Measurements from ENCODE around the gene RERE.
"Not testable (repeated sequence)": the region's sequence is repeated elsewhere in the genome, so short reads cannot be mapped to it uniquely, and the experiment has no call there.

The RERE gene

GRCh38 chr1:8796812-8797211, 20.6 kb downstream of the RERE start:
- DNase-seq = no peak

DNA sequence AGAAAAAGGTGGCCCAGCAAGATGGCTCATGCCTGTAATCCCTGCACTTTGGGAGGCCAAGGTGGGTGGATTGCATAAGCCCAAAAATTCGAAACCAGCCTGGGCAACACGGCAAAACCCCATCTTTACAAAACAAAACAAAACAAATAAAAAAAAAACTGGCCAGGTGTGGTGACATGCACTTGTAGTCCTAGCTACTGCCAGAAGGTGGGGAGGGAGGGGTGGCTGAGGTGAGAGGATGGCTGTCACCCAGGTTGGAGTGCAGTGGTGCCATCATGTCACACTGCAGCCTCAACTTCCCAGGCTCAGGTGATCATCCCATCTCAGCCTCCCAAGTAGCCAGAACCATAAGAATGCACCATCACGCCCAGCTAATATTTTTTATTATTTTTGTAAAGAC, 22.8 kb downstream of the RERE start:
- DNase-seq = no peak

GRCh38 chr1:8791819-8792218, 25.6 kb downstream of the RERE start:
- no peak for DNase-seq

DNA sequence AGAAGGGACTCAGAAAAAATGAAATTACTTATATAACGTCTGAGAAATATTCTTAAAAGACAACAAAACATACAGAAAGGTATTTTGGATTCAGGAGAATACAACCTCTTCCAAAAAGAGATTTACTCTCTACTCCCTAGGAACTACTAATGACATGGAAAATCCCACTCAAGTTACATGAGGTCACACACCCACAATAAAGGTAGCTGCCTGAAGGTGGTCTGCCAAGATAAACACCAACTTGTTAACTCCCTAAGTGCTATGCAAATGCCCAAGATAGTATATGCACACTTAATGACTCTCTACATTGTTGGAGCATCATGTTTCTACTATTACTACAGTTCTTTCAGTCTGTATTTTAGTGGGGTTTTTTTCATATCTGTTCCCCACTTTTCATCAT, 26.5 kb downstream of the RERE start:
- no peak for DNase-seq

- no peak for DNase-seq
These were observed 27.0 kb downstream of the RERE start for GRCh38 chr1:8790478-8790877.

DNA sequence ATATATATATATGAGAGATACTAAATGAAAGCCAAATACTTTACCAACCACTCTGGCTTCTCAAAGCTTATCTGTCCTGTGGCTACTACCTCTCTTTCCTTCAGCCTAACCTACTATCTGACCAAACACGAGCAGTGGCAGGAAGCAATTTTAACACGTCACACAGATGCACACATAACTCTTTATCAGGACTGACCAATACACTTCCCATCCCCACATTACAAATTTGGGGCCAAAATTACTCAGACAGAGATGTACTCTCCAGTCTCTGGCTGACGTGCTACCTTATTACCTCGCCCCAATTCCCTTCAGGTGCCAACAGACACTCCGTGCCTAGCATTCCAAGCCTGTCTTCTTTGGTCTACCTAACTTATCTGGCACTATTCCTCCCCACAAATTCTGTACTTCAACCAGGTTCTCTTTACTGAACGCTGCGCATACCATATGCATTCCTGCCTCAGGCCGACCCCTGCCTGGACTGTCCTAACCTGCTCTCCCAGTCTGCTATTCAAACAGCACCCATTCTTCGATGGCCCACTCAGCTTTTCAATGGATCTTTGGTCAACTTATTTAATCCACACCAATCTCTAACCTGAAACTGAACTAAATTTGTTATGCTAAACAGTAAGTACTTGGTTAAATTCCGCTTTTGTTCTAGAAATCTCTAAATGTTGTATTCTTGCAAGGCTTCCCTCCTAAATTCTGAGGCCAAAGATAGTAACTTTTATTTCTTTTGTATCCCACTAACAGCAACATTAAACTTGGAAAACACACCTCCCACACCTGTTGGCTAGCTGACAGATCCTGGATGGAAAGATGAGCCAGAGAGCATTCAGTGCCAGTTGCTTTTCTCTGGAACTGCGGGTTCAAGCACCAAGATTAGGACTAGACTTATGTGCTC, 27.9 kb downstream of the RERE start:
- DNase-seq = no peak

- no peak for DNase-seq
These were observed 30.2 kb downstream of the RERE start for GRCh38 chr1:8787218-8787617.

GRCh38 chr1:8786204-8786603, 31.2 kb downstream of the RERE start:
- not testable (repeated sequence) for DNase-seq

- DNase-seq = no peak
These were observed 34.5 kb downstream of the RERE start for GRCh38 chr1:8782955-8783354.

GRCh38 chr1:8782001-8782620, 35.3 kb downstream of the RERE start:
- no peak for DNase-seq

- no peak for DNase-seq
These were observed 37.0 kb downstream of the RERE start for GRCh38 chr1:8780405-8780804.

DNA sequence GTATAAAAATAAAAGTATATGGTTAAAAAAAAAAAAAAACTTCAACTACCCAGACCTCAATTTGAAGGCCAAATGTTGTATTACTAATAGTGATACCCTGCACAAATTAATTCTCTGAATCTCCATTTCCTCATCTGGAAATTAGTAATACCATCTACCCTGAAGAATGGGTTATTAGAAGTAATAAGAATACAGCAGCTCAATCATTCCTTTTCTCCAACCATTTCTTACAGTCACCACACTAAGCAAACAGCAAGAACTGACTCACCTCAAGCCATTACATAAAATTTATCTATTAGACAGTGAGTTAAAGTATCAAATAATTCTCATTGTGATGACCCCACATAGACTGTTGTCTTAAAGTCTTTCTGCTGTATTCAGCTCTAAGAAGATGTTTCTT, 39.6 kb downstream of the RERE start:
- DNase-seq = no peak

DNA sequence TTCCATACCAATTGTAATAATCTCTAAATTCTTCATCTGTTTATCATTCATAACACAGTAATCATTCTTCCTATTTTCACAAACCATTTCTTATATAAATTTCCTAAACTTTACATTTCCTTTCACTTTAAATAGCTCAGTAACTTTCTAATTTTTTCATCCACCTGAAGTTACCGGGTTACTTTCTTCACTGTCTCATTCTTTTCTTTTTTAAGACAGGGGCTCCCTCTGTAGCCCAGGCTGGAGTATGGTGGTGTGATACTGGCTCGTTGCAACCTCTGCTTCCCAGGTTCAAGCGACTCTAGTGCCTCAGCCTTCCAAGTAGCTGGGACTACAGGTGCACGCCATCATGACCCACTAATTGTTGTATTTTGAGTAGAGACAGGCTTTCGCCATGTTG, 41.3 kb downstream of the RERE start:
- no peak for DNase-seq

DNA sequence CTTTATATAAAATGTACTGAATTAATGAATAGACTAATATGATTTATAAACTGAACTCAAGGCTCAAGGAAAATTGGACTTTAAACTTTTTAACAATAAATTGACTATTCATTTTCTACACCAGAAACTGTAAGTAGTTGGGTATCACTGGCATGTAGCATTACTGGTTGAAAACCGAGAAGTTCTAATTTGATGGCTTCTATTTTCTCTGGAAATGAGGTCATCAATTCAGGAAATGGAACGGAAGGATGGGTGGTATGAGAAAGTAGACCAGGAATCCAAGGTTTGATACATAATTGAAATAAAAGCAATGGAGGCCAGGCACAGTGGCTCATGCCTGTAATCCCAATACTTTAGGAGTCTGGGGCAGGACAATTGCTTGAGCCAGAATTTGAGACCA, 50.4 kb downstream of the RERE start:
- DNase-seq = no peak

DNA sequence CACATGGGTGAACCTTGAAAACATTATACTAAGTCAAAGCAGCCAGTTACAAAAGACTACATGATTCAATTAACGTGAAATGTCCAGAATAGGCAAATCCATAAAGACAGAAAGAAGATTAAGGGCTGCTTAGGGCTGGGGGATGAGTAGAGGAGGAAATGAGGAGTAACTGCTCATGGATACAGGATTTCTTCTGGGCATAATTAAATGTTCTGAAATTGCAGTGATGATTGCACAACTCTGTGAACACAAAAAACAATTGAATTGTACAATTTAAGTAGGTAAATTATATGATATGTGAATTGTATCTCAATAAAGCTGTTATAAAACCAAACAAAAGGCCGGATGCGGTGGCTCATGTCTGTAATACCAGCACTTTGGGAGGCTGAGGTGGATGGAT, 52.2 kb downstream of the RERE start:
- no peak for DNase-seq

DNA sequence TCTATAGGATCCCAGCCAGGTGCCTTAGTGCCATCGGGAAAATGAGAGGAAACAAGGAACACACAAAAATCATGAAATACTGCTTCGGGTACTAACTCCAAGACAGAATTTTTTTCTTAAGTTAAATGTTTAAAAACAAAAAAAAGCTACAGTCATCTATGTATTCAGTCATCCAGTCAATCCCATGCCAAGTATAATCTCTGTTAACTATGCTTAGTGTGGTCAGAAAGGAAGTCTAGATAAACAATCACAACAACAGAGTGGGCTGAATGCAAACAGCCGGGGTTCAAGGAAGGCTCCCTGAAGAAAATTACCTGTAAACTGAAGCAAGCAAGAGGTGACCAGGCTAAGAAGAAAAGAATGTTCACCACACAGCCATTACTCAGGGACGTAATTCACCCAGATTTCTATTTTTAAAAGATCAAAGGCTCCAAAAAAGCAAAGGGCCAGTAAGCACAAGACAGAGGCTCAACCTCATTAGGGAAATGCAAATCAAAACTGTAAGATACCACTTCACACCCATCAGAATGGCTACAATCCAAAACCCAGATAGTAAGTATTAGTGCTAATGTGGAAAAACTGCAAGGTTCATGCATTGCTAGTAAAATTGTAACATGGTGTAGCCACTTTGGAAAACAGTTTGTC, 53.0 kb downstream of the RERE start:
- DNase-seq = no peak

DNA sequence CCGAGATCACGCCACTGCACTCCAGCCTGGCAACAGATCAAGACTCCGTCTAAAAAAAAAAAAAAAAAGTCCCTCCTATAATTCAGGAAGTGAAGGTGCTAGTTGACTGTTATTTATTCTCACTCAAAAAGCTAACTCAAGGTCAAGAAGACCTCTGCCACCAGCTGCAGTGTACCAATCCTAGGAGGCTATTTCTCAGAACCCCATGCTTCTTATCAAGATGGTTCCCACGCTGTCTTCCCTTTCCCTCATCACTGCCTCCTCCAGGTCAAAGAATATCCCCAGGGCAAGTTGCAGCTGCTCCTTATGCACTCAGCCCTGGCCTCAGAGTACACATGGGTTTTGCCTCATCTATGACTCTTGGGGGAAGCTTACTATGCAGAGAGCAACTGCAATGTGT, 53.6 kb downstream of the RERE start:
- DNase-seq = no peak

DNA sequence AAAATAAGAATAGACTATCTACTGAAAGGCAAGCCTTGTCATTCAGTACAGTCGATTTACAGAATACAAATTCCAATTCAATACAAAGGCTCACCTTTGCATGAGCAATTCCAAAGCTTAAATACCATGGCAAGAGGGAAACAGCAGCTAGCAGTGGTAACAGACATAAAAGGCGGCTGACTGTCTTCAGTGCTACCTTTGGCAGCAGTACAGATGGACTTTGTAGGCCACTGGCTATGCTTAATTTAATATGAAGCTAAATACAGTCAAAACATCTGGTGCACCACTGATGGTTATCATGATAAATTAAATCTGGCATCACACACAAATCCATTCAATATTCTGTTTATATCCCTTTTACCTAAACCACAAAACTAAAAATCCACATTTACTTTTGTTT, 62.4 kb downstream of the RERE start:
- peak; percentile 36 for DNase-seq

DNA sequence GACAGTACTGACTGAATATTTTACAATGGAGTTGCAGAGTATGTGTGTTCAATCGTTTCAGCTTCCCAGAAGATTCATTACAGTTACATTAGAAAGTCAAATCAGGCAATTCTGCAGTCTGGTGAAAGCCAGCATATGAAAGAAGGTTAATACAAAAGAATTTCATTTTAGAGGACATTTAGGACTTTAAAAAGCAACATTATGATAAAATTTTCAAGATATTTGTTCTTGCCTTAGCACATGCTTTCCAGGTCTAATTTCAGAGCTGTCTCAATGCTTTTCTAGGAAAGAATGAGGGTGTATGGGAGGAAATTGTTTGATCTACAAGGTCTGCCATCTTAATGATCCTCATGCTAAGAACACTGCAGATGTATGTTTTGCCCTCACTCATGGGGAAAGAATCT, 63.2 kb downstream of the RERE start:
- no peak for DNase-seq

GRCh38 chr1:8753736-8754135, 63.7 kb downstream of the RERE start:
- DNase-seq = no peak

- DNase-seq = no peak
These were observed 64.3 kb downstream of the RERE start for GRCh38 chr1:8752921-8753713.

DNA sequence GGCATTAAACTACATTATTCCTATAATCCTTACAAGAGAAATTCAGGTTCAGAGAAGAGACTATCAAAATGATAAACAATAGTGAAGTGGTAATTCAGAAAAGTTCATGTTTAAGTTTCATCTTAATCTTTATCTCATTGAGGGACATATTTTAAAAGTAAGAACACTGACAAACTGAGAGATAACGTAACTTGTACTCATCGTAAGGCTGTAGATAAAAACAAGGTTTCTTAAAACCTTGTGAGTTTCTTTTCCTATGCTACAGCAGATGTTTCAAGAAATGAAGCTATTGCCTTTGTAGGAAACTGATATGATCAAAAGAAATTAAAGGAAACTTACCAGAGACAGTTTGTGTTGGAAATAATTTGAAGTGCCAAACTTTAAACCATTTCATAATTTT, 65.0 kb downstream of the RERE start:
- DNase-seq = no peak

GRCh38 chr1:8751984-8752383, 65.5 kb downstream of the RERE start:
- no peak for DNase-seq

All from NCI-H1694 treated with DMSO at 0.1 percent for 48 hours (cell line).